Measurements from ENCODE around the gene ERCC1.
A peak's percentile ranks its signal among the peaks of the same experiment; 100 is the strongest.

Gene ERCC1

DNA sequence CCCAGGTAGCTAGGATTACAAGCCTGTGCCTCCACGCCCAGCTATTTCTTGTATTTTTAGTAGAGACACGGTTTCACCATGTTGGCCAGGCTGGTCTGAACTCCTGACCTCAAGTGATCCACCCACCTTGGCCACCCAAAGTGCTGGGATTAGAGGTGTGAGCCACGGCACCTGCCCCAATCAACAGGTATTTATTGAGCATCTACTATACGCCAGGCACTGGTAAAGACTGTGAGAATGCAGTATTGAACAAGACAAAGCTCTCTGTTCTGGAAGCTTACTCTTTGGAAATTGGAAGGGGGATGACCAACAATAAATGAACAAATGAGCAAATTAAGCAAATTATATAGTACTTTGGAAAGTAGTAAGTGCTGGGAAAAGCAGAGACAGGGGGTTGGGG, 21.4 kb upstream of the ERCC1 start:
- no peak for DNase-seq (ENCODE audit: low spot score)
- Histone ChIP-seq H3K4me1 (ENCODE audit: insufficient read depth, poor library complexity, severe bottlenecking) (peaks cover 50% of the 10 kb centered on the region), H3K27me3 (ENCODE audit: insufficient read depth, poor library complexity, severe bottlenecking) (no peaks in the 10 kb centered on the region), H3K4me3 (ENCODE audit: severe bottlenecking) (no peak overlapping the region), H3K9me3 (ENCODE audit: severe bottlenecking) (no peaks in the 10 kb centered on the region), H3K27ac (ENCODE audit: poor library complexity, severe bottlenecking) (peak overlapping the region; percentile 90), H3K36me3 (ENCODE audit: low read depth) (no peaks in the 10 kb centered on the region)
- ATAC-seq (ENCODE audit: low read depth): no peak
- TF ChIP-seq, protein P1, sequence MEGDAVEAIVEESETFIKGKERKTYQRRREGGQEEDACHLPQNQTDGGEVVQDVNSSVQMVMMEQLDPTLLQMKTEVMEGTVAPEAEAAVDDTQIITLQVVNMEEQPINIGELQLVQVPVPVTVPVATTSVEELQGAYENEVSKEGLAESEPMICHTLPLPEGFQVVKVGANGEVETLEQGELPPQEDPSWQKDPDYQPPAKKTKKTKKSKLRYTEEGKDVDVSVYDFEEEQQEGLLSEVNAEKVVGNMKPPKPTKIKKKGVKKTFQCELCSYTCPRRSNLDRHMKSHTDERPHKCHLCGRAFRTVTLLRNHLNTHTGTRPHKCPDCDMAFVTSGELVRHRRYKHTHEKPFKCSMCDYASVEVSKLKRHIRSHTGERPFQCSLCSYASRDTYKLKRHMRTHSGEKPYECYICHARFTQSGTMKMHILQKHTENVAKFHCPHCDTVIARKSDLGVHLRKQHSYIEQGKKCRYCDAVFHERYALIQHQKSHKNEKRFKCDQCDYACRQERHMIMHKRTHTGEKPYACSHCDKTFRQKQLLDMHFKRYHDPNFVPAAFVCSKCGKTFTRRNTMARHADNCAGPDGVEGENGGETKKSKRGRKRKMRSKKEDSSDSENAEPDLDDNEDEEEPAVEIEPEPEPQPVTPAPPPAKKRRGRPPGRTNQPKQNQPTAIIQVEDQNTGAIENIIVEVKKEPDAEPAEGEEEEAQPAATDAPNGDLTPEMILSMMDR (IDR thresholded peaks at IDR 0.05; ENCODE audit: poor library complexity, severe bottlenecking): no peak

DNA sequence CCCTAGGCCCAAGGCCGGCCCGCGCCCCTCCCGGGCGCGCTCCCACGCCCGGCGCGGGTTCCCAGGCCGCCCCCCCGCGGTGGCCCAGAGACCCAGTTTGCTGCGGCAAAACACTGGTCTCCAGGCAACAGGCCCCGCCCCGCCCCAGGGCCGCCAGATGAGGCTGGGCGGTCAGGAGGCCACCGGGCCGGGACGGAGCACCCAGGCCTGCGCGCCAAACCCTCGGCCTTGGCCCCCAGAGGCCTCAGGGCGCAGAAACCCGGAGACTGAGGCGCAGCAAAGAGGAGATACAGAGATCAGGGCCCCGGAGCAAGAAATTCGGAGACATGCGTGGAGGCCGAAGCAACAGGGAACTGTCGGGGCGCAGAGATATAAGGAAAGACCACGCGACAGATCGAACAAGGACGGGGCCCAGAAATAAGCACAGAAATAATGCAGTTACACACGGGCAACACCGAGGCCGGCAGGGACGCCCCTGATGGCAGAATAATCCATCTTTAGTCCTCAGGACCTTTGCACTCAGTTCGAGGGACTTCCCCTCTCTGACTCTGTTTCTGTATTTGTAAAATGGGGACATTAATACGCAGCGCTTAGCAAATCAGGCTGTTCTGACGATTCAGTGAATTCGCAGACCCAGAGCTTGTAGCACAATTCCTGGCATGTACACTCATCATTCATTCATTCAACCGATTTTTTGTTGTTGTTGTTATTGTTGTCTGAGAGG, 20.8 kb upstream of the ERCC1 start:
- Histone ChIP-seq H3K4me3 (ENCODE audit: severe bottlenecking) (no peak overlapping the region), H3K9me3 (ENCODE audit: severe bottlenecking) (no peaks in the 10 kb centered on the region), H3K27me3 (ENCODE audit: insufficient read depth, poor library complexity, severe bottlenecking) (no peaks in the 10 kb centered on the region), H3K27ac (ENCODE audit: poor library complexity, severe bottlenecking) (peak overlapping the region; percentile 90), H3K36me3 (ENCODE audit: low read depth) (no peaks in the 10 kb centered on the region), H3K4me1 (ENCODE audit: insufficient read depth, poor library complexity, severe bottlenecking) (peaks cover 44% of the 10 kb centered on the region)
- peak; percentile 79 for DNase-seq (ENCODE audit: low spot score)
- ATAC-seq (ENCODE audit: low read depth): peak; percentile 20
- TF ChIP-seq, protein P1 (IDR thresholded peaks at IDR 0.05; ENCODE audit: poor library complexity, severe bottlenecking): peak; percentile 24

DNA sequence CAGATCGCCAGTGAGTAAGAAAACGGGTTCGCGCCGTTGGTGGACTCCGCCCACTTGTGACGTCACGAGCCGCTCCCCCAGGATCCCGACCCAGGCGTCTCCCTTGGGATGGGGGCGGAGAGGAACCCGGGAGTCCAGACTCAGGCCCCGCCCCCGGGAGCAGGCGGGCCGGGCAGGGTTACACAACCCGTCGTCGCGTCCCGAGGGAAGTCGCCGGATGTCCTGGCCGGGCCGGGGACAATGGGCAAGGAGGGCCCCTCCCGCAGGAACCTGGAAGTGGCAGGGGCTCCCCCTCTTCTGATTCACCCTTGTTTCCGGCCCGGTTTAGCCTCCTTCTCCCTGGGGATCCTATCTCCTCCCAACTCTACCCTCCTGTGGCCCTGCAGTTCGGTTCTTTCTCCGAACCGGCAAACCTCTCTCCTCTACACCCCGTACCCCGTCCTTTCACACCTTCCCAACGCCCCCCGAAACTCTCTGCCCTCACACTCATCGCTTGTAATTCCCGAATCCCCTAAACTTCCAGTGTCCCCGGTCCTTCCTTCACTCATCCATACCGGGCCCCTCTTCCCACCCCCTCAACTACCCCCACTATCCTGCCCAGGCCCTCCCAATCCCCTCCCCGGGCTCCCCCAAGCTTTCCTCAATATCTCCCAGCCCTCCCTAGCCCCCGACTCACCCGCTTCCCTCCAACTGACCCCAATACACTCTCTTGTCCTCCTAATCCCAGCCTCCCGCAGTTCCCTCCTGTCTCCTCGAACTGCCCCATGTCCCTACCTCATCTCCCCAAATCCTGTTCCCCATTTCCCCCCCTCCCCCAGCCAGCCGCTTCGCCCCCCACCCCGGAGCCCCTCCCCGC, 20.0 kb upstream of the ERCC1 start:
- ATAC-seq (ENCODE audit: low read depth): peak; percentile 56
- no peaks in the 10 kb centered on the region for H3K9me3 ChIP-seq (ENCODE audit: severe bottlenecking)
- TF ChIP-seq, protein P1 (IDR thresholded peaks at IDR 0.05; ENCODE audit: poor library complexity, severe bottlenecking): no peak
- peaks cover 40% of the 10 kb centered on the region for H3K4me1 ChIP-seq (ENCODE audit: insufficient read depth, poor library complexity, severe bottlenecking)
- peak overlapping the region; percentile 90 for H3K27ac ChIP-seq (ENCODE audit: poor library complexity, severe bottlenecking)
- DNase-seq (ENCODE audit: low spot score): peak; percentile 98
- no peaks in the 10 kb centered on the region for H3K36me3 ChIP-seq (ENCODE audit: low read depth)
- H3K27me3 ChIP-seq (ENCODE audit: insufficient read depth, poor library complexity, severe bottlenecking): no peaks in the 10 kb centered on the region
- H3K4me3 ChIP-seq (ENCODE audit: severe bottlenecking): peak overlapping the region; percentile 20

DNA sequence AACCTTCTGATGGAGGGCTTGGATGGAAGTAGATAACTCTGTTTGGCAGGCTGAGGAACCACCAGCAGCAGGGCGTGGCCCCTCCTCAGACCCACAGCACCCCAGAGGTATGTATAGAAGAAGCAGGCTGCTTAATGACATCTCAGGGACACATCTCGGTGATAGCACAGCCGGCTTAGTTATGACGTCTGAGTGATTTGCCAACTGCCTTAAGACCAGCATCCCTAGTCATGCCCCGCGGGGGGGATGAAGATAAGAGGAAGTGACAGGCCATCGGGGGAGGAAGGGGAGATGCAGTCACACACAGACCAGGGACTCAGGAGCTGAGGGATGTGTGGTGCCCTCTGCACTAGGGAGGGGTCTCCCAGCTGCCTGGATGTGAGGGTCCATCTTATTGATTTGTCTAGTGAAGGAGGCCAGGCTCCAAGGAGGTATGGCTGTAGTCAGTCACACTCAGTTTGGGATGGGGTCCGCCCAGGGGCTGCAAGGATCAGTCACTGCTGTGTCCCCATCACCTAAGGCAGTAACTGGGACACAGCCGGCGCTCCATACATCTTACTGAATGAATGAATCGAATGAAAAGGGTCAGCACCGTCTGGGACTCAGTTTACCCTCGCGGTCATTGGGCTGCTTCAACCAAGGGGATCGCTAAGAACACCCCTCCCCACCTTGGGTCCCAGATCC, 19.2 kb upstream of the ERCC1 start:
- H3K4me1 ChIP-seq (ENCODE audit: insufficient read depth, poor library complexity, severe bottlenecking): peaks cover 32% of the 10 kb centered on the region
- no peaks in the 10 kb centered on the region for H3K9me3 ChIP-seq (ENCODE audit: severe bottlenecking)
- no peaks in the 10 kb centered on the region for H3K36me3 ChIP-seq (ENCODE audit: low read depth)
- TF ChIP-seq, protein P1 (IDR thresholded peaks at IDR 0.05; ENCODE audit: poor library complexity, severe bottlenecking): no peak
- peak overlapping the region; percentile 90 for H3K27ac ChIP-seq (ENCODE audit: poor library complexity, severe bottlenecking)
- H3K27me3 ChIP-seq (ENCODE audit: insufficient read depth, poor library complexity, severe bottlenecking): no peaks in the 10 kb centered on the region
- DNase-seq (ENCODE audit: low spot score) (no peak), ATAC-seq (ENCODE audit: low read depth) (no peak)
- H3K4me3 ChIP-seq (ENCODE audit: severe bottlenecking): peak overlapping the region; percentile 20

Data from RWPE2 (cell line).